ENCODE results near the gene RBM28.

DNA sequence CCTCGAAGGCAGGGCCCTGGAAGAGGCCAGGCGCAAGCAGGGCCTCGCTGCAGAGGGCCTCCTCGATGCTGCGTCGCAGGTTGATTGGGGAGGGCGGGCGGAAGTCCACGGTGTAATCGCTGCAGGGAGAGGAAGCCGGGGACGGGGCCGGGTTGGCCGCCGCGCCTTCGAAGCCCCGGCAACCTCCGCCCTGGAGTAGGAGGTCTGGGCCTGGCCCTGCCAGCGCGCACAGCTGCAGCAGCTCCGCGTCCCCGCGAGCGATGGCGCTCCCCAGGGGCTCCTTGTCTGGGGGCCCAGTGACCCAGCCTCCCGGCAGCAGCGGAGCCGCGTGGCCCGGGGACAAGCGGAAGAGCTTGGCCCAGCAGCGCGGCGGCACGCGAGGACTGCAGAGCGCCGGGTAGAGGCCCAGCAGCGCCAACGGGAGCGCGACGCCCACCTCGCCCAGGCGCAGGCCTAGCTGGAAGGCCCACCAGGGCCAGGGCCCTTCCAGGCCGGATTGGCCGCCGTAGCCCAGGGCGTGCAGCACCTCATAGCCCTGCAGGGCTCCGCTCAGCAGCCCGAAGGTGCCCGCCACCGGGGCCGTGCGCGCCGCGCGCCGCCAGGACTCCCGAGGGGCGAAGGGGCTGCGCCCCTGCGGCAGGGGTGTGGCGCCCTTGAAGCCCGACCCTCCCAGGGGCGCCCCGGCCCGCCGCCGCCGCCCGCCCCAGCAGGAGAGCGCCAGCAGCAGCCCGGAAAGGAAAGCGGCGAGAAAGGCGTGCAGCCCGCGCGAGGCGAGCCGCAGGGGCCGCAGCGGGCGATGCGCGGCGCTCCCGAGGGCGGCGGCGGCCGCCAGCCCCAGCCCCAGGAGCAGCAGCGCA, 7.8 kb upstream of the RBM28 start:
- TF ChIP-seq EZH2 (IDR thresholded peaks at IDR 0.05; ENCODE audit: insufficient read depth, low read length), result peak; percentile 81
- TF ChIP-seq, protein P1, sequence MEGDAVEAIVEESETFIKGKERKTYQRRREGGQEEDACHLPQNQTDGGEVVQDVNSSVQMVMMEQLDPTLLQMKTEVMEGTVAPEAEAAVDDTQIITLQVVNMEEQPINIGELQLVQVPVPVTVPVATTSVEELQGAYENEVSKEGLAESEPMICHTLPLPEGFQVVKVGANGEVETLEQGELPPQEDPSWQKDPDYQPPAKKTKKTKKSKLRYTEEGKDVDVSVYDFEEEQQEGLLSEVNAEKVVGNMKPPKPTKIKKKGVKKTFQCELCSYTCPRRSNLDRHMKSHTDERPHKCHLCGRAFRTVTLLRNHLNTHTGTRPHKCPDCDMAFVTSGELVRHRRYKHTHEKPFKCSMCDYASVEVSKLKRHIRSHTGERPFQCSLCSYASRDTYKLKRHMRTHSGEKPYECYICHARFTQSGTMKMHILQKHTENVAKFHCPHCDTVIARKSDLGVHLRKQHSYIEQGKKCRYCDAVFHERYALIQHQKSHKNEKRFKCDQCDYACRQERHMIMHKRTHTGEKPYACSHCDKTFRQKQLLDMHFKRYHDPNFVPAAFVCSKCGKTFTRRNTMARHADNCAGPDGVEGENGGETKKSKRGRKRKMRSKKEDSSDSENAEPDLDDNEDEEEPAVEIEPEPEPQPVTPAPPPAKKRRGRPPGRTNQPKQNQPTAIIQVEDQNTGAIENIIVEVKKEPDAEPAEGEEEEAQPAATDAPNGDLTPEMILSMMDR (IDR thresholded peaks at IDR 0.05; ENCODE audit: insufficient read depth, low read depth, low read length), result no peak

All from astrocyte (in vitro differentiated cells and primary cell).